Skin epidermis (tissue), 12 donors: Measurements from ENCODE around the gene WNT11.
"Not testable (repeated sequence)": the region's sequence is repeated elsewhere in the genome, so short reads cannot be mapped to it uniquely, and the experiment has no call there.

Experiments used
- H3K27ac ChIP-seq, 21 experiments: fragments of 200-600 bp; sonication (generic) in 11 of 21; one replicate each; pipeline ENCODE4 v1.5.0; 2020; ENCODE audit warnings: mild to moderate bottlenecking in 3 of 21, inconsistent platforms in 2 of 21, moderate library complexity in 2 of 21
- H3K4me3 ChIP-seq, 7 experiments: fragments of 200-600 bp; sonication (generic) in 2 of 7; one replicate each; pipeline ENCODE4 v1.5.0; 2020; ENCODE audit warnings: inconsistent platforms in 2 of 7, mild to moderate bottlenecking in 2 of 7, moderate library complexity in 1 of 7

The WNT11 gene

DNA sequence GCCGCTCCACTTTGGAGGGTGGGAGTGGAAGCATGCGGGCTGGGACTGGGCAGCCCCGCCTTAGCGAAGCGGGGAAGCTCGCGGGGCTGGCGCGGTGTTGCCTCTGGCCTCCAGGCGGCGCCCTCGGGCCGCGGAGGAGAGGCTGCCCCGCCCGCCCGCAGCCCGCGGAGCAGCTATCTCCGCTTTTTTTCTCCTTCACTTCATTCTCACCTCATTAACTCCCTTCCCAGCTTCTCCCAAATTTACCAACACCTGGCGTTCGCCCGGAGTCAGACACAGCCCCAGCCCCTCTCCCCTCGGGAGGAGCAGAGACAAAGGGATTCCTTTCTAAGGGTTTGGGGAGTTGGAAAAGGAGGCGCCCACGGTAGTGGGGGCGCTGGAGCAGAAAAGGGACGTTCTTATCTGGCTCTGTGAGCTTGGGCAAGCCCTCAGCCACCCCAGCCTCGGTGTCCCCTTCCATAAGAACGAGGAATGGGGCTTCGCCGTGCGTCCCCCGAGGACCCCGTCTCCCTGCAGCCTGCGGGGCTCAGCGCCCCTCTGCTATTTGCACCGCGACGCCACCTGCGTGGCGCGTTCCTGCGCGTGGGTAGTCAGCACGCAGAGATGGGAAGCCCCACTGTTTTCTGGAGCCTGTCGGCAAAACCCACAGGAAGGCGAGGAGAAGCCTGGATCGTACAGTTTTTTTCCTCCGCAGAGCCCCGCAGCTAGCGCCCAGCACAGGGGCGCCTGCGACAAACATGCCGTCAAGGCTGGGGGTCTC is 1.5 kb upstream of the WNT11 start:
- peak overlapping the region; percentile 29 to 66 (median 38) for H3K4me3 ChIP-seq
- H3K27ac ChIP-seq = peak overlapping the region in 6 of 21 experiments; percentile 5 to 43 (median 31)

DNA sequence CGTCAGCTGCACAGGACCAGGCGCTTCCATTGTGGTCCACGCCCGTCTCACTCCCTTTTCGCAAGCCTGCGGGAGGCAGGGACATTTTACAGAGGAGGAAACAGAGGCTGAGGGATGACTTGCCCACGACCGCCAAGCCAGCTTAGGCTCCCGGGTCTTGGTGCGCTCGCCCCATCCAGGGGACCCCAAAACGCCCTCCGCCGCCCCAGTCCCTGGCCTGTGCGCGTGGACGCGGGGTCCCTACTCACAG is 300 bp downstream of the WNT11 start:
- Histone ChIP-seq H3K4me3 (peak overlapping the region; percentile 29 to 66 (median 38)), H3K27ac (peak overlapping the region in 2 of 21 experiments; percentile 17 to 33)

DNA sequence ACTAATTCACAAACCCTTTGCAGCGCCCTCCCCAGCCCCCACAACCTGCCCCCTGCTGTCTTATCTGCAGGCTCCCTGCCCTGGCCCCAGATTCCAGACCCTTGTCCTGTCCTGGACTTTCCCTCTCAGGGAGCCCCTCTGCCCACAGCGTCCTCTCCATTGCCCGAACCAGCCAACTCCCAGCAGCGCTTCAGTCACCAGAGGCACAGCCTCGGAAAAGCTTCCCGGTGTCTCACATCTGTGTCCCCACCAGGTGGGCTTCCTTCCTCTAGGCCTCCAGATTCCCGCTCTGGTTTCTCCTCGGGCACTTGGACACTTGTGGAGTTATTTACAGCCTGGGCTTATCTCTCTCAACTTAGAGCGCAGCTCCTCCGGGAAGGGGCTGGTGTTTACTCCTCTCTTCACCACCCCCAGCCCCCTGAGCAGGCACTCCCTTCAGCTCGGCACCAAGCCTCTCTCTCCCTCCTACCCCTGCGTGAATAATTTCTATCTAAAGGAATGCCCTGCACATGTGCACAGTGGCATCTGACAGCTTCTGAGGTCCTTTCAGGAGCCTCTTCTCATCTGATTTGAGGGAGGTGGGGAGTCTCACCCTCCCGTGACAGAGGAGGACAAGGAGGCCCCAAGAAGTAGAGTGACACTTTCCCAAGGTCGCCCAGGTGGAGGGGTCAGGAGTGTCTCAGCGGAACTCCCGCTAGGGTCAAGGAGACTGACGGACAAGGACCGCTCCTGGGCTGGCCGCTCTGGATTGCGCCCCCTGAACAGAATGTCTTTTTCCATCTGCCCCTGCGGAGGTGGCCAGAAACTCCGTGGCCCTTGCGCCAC is 838 bp downstream of the WNT11 start:
- peak overlapping the region in 2 of 7 experiments; percentile 49 to 66 for H3K4me3 ChIP-seq
- H3K27ac ChIP-seq = no peak overlapping the region

DNA sequence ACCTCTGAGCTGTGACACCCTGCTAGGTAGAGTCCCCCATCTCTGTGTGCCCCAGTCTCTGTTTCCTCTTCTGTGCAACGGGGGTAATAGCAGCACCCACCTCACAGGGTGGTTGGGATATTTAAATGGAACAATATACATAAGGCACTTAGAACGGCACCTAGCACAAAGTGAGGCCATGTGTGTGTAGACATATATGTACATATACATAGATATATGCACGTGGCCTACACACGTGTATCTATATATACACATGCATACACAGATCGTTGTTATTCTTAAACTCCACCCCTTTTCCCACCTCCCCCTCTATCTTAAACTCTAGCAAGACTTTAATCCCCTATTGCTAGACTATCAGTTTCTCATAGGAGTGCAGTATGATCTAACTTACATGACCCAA is 2.4 kb downstream of the WNT11 start:
- no peak overlapping the region for H3K27ac ChIP-seq
- no peak overlapping the region for H3K4me3 ChIP-seq

DNA sequence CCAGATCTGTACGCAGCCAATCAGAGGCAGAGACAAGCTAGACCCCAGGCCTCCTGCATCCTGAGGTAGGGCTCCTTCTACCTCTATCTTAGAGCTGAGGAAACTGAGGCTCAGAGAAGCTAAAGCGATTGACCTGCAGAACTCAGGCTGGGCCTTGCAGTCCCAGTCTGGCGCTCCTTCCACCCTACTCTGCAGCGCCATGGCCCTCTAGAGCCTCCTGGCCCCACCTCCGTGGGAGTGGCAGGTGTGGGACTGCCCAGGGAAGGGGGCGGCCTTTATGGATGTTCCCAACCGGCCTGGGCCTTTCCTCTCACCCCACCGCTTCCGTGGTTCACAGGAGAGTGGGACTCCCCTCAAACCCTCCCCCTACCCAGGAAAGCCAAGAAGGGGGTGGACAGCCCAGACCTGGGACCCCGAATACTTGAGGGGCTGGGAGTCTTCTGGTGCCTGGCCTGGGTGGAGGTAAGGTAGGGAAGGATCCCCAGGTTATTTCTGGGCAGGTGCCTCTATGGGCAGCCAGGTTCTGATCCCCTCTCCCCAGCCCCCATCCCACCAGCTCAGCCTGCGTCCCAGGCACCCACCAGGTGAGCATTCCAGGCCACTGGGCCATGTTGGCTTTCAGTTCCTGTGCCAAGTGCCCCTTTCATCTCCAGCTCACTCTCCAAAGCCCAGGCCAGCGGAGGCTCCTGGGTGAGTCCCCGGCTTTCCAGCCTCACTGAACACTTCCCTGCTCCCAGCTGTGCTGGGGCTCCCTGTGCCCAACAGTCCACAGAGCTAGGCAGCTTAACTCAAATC is 3.0 kb downstream of the WNT11 start:
- Histone ChIP-seq H3K27ac (no peak overlapping the region), H3K4me3 (no peak overlapping the region)

DNA sequence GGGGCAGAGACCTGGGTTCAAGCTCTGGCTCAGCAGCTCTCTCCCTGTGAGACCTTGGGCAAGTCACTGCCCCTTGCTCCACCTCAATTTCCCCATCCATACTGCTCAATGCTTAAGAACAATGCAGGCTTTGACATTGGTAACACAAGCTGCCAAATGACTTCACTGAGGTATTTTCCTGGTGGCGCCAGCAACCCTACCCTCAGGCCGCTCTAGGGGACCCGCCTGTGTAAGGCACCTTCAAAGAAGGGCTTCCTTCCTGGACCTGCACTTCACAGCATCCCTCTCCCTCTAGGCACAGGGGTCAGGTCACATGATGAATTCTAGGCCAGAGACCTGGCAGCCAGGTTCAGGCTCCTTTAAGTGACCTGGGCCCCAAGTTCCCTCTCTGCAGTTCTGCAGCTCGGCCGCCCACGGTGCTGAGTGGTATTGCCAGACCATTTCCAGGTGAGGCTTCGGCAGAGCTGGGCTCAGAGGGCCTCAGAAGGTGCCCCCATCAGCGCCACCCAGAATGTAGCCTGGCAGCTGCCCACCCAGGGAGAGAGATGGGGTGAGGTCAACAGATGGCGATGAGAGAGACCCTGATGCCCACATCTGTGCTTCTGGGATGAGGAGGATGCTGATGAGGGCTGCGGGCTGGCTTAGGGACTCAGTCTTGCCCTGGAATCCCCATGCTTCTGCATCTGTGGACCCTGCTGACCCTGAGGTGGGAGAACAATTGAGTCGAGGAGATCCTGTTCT is 4.5 kb downstream of the WNT11 start:
- Histone ChIP-seq H3K27ac (no peak overlapping the region), H3K4me3 (no peak overlapping the region)

DNA sequence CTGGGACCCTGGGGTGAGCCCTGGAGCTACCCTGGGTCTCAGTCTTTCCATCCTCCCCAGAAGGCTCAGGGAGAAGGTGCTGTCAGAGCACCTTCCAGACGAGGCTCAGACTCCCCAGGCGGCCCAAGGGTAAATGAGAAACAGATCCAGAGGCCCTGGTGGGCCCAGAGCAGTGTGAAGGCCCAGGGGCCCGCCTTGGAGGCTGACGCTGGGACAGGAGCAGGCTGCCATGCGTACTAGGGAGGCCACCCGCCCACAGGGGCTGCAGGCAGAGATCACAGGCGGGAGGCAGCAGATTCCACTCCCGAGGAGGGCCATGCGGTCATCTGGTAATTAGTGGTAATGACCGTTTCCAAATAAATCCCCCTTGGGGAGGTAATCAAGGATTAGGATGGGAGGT is 5.2 kb downstream of the WNT11 start:
- H3K4me3 ChIP-seq = no peak overlapping the region
- H3K27ac ChIP-seq = no peak overlapping the region

DNA sequence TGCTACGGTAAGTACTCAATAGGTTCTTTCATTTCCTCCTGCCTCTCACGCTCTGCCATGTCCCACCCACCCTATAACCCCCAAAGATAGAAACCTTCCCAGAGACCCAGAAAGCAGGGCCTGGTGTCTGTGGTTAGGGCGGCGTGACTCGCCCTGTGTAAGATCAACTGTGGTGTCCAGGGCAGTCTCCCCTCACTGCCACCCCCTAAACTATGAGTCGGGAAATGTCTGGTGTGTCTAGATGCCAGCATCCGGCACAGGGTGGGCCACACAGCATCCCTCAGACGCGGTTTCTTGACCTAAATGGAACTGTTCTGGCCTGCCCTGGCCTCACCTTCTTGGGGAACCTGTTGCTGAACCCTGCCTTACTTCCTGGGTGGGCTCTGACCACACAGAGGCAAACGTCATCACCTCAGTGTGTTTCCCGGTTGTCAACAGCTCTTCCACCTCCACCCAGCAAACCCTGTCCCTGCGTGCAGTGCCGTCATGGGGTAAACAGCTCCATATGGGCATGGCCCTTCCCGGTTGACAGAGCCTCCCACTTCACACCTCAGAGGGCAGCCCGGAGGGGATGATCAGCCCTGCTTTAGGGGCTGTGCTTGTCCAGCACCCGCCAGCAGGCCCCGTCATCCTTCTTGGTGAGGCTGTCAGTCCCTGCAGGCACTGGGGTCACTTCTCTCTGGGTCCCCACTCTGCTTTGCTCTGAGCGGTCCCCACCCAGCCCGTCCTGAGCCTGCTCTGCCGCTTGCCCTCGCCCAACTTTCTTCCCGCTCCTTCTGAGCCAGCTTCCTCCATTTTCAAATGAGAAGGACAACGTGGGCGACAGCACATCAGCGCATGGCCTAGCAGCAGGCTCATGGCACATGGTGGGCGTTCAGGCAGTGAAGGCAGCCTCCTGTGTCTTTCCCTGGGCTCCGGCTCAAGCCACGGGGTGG is 6.0 kb downstream of the WNT11 start:
- H3K27ac ChIP-seq = no peak overlapping the region

DNA sequence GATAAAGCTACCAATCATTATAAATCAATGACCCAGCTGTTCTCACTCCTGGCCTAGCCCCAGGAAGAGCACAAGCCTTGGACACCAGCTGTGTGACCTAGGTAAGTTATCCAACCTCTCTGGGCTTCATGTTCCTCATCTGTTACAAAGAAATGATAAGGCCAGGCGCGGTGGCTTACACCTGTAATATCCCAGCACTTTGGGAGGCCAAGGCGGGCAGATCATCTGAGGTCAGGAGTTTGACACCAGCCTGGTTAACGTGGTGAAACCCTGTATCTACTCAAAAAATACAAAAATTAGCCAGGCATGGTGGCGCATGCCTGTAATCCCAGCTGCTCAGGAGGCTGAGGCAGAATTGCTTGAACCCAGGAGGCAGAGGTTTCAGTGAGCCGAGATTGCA is 7.6 kb downstream of the WNT11 start:
- not testable (repeated sequence) for H3K4me3 ChIP-seq, H3K27ac ChIP-seq

More for the DNA sequence above, 6.0 kb downstream of the WNT11 start:
- no peak overlapping the region for H3K4me3 ChIP-seq

DNA sequence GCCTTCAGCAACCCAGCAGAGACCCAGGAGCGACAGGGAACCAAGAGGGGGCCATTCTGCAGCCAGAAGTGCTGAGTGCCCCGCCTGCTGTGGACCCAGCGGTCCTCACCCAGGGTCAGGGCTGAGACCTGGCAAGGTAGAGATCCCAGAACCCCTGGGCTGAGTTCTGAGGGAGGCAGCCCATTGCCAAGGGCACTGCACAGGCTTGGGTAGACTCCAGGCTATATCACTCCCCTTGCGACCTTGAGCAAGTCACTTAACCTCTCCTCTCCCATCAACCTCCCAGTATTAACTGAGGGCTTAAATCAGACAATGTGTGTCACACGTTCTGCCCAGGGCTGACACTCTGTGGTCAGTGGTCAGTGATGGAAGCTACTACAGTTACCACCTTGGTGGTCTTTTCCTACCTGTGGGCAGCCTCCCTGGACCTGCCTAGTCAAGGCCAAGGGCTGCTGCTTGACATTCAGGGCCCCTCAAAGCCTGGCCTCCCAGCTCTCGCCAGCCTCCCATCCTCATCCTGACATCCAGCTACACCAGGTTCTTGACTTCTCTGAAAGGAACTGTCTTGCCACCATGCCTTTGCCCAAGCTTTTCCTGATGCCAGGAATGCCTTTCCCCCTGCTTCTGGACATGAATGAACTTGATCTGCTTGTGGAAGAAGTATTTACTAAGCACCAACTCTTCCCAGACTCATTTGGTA is 8.2 kb downstream of the WNT11 start:
- no peak overlapping the region for H3K27ac ChIP-seq
- H3K4me3 ChIP-seq = no peak overlapping the region

DNA sequence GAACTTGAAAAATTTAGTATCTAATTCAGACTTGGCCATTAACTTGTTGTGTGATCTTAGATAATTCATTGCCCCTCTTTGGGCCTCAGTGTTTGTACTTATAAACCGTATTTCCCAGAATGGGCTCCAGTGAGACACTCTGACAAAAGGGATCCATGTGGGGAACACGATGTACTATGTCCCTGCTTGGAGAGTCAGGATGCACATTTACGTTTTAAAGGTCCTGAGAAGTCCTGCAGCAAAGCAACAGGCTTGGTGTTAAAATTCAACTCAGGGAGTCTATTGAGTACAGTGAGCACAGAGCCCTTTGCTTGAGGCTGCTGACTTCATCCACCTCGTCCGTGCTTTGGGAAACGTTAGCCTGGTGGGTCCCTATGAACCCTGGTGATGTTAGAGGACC is 9.0 kb downstream of the WNT11 start:
- Histone ChIP-seq H3K27ac (no peak overlapping the region), H3K4me3 (no peak overlapping the region)

DNA sequence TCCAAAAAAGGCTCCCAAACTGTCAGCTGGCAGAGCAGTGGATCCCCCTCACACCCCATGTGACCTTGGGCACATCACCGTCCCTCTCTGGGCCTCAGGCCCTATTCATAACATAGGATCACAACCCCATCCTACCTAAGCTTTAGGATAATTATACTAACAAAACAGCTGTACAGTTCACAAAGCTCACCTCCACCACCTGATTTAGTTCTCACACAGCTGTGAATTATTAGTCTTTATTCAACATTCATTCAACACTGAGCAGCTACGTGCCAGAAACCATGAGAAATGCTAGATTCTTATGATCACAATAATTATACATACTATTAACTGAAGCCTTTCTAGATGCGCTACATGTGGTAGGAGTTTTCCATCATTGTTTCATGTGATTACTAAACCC is 9.5 kb downstream of the WNT11 start:
- Histone ChIP-seq H3K27ac (no peak overlapping the region), H3K4me3 (no peak overlapping the region)

DNA sequence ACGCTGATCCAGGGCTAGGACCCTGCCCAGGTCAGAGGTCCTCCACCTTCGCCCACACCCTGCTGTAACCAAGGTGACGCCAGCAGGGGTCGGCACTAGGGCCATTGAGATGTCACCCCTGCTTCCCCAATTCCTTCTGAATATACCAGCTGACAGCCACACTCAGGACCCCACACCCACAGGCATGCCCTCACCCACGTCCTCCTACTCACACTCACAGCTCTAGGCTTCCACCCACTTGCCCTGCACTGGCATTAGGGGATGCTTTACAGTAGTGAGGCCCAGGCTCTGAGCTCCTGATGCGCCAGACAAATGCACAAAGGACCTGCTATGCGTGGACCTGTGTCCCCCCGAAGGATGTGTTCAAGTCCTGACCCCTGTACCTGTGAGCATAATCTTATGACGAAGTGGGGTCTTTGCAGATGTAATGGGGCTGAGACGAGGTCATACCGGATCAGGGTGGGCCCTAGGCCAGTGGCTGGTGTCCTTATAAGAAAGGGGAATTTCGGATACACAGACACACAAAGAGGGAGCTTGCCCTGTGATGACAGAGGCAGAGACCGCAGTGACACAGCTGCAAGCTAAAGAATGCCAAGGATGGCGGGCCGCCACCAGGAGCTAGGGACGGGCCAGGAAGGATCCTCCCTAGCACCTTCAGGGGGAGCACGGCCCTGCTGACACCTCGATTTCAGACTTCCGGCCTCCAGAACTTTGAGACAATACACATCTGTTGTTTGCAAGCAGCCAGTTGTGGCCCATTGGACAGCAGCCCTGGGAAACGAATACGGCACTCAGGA is 11.2 kb downstream of the WNT11 start:
- no peak overlapping the region for H3K27ac ChIP-seq
- H3K4me3 ChIP-seq = no peak overlapping the region

DNA sequence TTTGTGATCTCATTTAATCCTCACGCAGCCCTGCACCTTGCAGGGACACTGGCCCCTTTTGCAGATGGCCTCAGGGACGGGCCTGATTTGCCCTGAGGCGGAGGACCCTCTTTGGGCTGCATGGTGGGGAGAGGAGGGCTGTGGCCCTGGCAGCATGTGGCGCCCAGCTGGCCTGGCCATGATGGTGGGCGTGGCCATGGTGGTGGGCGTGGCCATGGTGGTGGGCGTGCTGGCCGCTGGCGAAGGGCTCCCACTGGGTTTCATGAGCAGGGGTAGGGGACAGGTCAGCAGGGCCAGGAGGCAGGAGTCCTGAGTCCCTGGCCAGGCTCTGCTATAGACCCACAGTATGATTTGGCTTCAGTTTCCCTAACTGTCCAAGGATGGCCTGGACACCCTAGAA is 13.1 kb downstream of the WNT11 start:
- H3K4me3 ChIP-seq = no peak overlapping the region
- H3K27ac ChIP-seq = no peak overlapping the region

DNA sequence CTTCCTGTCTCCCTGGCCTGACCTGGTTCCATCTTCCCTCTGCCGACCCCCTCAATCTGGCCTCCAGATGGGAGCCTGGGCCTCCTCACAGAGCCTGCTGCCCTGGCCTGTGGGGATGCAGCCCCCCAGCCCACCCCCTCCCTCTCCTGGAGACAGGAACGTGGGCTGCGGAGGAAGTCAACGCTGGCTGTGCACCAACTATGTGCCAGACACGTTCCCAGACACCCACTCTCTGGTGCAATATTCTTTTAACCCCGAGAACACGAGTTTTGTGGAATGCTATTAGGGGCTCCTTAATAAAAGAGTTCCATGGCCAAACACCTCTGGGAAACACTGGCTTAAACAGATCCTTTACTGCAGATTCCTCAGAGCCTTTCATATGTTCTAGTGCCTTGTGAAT is 15.9 kb downstream of the WNT11 start:
- H3K4me3 ChIP-seq = no peak overlapping the region
- H3K27ac ChIP-seq = no peak overlapping the region

DNA sequence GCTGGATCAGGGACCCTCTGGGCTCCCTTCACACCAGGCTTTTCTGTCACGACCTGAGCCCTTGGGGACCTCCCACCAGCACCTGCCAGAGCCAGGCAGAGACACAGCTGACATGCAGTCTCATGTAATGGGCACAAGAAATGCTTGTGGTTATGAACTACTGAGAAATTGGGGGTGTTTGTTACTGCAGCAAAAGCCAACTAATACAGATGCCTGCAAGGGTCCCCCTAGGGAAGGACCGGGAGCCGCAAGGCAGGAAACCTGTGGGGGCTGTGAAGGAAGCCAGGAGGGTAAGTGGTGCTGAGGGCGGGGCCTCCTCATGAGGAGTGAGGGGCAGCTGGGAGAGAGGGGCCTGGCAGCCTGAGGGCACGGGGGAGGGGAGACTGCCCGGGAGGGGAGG is 16.6 kb downstream of the WNT11 start:
- no peak overlapping the region for H3K4me3 ChIP-seq
- no peak overlapping the region for H3K27ac ChIP-seq

DNA sequence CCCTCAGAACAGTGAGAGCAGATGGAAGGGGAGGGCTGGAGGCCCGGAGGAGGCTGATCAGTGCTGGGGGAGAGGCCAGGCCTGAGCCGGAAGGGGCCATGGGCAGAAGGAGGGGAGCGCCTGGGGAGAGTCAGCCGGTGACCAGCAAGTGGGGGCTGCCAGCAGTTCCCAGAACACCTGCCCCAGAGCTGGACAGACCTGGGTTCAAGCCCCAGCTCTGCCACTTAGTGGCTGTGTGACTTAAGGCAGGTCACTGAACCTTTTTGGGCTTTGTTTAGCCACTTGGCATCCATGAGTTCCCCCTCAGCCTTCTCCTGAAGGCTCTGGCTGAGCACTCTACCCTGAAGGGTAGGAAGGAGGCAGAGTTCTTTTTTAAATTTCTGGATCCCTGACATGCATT is 17.4 kb downstream of the WNT11 start:
- H3K27ac ChIP-seq = no peak overlapping the region

More for the DNA sequence above, 17.4 kb downstream of the WNT11 start:
- H3K4me3 ChIP-seq = no peak overlapping the region
